ENCODE data around the gene PTGES3.
"Not testable (repeated sequence)": the region's sequence is repeated elsewhere in the genome, so short reads cannot be mapped to it uniquely, and the experiment has no call there.

PTGES3 gene

DNA sequence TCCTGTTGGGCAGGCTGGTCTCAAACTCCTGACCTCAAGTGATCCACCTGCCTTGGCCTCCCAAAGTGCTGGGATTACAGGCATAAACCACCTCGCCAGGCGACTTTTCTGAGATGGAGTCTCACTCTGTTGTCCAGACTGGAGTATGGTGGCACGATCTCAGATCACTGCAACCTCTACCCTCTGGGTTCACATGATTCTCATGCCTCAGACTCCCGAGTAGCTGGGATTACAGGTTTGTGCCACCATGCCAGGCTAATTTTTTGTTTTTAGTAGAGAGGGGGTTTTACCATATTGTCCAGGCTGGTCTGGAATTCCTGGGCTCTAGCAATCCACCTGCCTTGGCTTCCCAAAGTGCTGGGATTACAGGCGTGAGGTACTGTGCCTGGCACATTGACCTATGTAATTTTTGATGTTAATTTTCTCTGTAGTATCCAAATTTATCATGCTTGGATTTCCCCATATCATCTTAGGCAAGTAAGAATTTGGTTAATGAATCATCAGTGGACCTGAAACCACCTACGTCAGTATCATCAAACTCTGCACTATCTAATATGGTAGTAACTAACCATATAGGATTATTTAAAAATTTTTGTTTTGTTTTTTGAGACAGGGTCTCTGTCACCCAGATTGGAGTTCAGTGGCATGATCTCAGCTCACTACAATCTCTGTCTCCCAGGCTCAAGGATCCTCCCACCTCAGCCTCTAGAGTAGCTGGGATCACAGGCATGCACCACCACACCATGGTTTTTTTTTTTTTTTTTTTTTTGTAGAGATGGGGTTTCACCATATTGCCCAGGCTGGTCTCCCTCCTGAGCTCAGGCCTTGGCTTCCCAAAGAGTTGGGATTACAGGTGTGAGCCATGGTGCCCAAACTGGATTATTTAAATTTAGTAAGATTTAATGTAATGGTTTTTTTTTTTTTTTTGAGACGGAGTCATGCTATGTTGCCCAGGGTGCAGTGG, 30.4 kb downstream of the PTGES3 start:
- no peak for DNase-seq (ENCODE audit: low read depth in 2 of 2)

DNA sequence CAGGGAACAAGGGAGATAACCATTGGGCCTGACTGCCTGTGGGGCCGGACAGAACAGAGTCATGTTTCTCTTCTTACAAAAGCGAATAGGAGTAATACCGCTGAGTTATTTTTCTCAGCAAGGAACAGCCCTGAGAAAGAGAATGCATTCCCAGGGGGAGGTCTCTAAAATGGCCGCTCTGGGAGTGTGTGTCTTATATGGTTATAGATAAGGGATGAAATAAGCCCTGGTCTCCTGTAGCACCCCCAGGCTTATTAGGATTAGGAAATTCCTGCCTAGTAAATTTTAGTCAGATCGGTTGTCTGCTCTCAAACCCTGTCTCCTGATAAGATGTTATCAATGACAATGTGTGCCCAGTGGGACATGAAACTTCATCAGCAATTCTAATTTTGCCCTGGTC, 34.3 kb downstream of the PTGES3 start:
- not testable (repeated sequence) for DNase-seq (ENCODE audit: low read depth in 2 of 2)

- DNase-seq (ENCODE audit: low read depth in 2 of 2) = not testable (repeated sequence)
These were observed 40.1 kb downstream of the PTGES3 start for GRCh38 chr12:56648023-56648422.

DNA sequence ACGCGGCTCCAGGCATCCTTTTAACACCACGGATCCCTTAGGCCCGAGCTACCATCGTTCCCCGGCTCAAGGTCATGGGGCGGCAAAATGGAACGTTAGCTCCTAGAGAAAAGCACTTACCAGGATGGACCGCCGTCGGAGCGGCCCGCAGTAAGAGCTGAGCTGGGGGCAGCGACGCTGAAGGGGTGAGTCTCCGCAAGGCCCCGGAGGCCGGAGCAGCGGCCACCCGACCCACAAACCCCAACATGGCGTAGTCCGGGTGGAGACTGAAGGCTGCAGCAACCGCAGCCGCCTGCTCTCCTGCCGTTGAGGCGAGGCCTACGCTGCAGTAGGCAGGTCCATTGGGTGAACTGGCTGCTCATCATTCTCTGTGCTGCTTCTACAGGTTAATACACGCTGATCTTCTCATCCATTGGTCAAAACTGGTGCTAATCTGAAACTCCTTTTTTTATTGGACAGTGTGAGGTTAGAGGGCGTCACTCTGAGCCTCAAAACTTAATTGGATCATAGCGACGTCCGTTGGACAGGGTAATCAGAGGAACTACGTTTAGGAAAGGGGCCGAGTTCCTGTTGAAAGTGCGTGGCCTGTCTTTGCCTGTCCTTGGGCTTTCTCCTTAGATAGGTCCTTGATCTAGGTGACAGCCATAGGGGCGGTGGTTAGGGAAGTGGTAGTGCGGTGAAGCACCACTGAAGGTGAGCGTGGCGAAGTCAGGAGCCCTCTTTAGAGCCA, 42.2 kb downstream of the PTGES3 start, which contains the start of gene ATP5F1B:
TSS of gene ATP5F1B (minus strand) at position 268 of the 730 bp plus-strand sequence. CDS start at position 247, 21 bp downstream.
- DNase-seq (ENCODE audit: low read depth in 2 of 2) = peak; percentile 77 to 80

DNA sequence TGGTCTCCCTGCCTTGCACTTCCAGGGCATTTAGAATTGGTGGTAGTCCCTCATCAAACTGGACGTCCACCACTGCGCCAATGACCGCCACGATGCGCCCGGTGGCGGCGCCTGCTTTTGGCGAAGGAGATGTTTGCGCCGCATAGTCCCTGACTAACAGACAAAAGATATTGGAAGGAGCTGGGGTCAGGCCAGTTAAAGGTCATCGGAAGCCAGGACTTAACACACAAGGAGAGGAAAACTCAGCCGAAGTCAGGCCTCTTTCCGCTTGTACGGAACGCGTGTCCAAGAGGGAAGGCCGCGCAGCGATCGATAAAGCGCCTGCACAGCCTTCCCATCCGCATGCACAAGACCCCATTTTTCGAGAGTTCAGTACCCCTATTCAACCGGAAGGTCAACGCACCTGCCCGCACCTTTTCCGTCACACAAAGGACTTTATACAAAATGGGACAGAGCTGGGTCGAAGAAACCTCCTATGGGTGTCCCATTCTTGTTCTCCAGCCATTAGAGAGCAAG, 42.8 kb downstream of the PTGES3 start:
- no peak for DNase-seq (ENCODE audit: low read depth in 2 of 2)

GRCh38 chr12:56644654-56645053, 43.4 kb downstream of the PTGES3 start:
- no peak for DNase-seq (ENCODE audit: low read depth in 2 of 2)

DNA sequence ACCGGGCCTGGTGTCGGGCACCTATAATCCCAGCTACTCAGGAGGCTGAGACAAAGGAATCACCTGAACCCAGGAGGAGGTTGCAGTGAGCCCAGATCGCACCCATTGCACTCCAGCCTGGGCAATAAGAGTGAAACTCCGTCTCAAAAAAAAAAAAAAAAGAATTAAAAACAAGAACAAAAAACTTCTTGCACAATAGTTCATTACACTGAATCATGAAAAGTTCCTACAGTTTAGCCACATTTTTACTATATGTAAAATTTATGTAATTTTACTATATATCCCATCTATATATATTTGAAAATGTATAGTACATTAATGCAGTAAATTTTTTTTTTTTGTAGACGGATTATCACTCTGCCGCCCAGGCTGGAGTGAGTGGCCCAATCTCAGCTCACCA, 46.9 kb downstream of the PTGES3 start:
- no peak for DNase-seq (ENCODE audit: low read depth in 2 of 2)

- DNase-seq (ENCODE audit: low read depth in 2 of 2) = no peak
These were observed 50.5 kb downstream of the PTGES3 start for GRCh38 chr12:56637621-56638020.

DNA sequence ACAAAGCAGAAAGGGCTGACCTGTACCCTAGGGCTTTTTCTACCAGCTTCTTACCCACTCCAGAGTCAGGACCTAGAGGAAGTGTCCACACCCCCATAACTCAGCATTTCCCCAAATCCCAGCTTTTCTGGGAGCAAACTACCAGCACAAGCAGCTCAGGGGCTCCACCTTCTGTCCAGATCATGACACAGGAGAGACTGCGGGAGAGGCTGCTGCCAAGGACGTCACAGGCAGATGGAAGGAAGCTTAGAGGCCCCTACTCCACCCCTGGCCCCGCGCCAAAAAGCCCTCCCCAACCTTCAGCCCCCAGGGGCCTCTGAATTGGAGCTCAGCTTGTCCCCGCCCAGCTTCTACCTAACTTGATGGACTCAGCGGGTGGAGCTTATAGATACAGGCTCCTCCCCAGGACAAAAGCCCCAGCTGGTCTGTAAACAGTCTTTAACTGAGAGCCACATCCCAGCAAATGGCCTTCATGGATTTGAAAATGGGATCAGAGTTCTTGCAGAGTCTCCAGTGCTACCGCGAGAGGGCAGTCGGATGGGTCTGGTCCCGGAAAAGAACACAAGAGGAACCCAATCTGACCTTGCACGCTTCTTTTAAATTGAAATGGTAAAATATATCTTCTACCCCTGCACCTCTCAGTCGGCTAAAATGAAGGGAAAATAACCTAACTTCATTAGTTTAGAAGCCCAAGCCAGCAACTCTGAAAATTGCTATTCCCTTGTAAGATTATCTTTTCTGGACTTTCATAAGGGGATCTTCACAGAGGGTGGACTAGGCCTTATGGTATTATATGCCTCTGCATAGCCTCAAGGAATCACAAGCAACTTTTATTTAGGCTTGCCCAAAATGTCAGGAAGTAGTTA, 51.2 kb downstream of the PTGES3 start:
- DNase-seq (ENCODE audit: low read depth in 2 of 2) = peak; percentile 87 to 91

GRCh38 chr12:56635806-56636674, 52.0 kb downstream of the PTGES3 start:
- DNase-seq (ENCODE audit: low read depth in 2 of 2) = peak; percentile 66 to 83

GRCh38 chr12:56634837-56635791, 53.0 kb downstream of the PTGES3 start:
- peak in 1 of 2 donors; percentile 58 for DNase-seq (ENCODE audit: low read depth in 2 of 2)

DNA sequence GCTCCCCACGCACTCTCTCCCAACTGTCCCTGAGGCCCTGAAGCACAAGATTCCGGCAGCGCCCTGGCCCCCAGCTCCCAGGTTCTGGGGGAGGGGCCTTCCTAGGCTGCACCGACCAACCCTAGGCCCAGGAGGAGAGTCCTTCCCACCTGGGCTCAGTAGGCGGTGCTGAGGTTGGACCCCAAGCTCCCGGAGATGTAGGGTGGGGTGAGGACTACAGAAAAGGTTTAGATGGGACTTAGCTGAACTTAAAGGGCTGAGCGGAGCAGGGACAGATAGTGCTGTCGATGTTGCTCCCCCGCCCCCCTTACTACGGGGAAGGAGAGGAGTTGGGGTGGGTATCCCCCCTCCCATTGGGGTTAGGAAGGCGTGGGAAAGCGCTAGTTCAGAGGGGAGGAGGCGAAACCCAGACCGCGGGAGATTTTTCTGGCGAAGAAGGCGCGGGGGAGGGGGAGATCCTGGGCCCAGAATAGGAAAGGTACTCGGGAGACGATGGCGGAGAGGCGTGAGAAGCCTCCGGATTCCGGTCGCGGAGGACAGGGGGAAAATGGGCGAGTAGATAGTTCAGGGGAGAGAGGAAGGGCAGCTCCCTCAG, 53.7 kb downstream of the PTGES3 start:
- DNase-seq (ENCODE audit: low read depth in 2 of 2) = no peak

DNA sequence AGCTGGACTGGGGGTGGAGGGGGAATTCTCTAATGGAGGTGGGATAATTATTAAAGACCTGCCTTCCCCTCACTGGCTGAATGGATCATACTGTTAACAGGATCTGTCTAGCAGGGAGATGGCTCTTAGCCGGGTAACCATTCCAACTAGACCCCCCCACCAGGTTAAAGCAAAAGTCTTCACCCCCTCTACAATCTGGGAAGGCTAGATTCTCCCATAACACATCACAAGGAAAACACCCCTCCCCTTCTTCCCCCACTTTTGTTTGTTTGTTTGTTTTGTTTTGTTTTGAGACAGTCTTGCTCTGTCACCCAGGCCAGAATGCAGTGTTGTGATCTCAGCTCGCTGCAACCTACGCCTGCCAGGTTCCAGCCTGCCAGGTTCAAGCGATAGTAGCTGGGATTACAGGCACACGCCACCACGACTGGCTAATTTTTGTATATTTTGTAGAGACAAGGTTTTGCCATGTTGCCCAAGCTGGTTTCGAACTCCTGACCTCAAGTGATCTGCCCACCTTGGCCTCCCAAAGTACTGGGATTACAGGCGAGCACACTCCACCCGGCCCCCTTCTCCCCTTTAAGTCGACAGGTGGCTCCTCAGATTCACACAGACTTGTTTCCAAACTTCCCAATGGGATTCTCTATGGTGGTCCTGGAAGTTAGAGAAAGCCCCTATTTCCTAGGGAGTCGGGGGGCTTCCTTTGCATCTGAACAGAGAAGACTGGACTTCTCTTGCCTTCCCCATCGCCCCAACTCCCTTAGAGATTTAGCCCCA, 54.4 kb downstream of the PTGES3 start:
- no peak for DNase-seq (ENCODE audit: low read depth in 2 of 2)

DNA sequence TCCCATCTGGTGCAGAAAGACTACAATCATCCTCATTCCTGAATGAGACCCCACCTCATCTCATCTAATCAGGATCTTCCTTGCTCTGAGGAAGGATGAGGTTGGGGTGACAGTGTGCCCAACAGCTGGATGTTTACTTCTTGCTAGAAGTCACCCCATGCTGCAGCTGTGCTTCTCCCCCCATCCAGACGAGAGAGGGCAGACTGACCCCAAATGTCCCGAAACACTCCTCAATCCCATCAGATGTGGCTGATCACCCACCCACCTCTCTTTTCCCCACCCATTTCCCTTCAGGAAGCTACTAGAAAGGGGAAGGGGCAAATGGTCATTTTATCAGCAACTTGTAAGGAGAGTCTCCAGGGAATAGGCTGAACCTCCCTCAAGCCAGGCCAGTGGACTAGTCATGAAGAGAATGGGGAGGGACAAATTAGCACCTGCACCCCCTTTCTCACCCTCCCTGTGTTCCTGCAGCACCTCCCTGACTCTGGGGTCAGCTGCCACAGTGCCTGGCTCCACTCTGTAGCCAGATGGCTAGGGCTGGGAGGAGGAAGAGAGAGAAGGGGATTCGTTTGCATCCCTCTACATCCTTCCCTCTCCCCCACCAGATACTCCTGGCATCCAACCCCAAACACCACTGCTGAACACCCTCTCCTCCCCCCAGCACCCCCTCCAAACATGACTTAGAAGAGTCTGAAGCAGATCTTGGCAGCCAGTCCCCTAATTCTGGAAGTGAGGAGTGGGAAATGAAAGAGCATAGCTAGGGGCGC, 55.2 kb downstream of the PTGES3 start:
- no peak for DNase-seq (ENCODE audit: low read depth in 2 of 2)

DNA sequence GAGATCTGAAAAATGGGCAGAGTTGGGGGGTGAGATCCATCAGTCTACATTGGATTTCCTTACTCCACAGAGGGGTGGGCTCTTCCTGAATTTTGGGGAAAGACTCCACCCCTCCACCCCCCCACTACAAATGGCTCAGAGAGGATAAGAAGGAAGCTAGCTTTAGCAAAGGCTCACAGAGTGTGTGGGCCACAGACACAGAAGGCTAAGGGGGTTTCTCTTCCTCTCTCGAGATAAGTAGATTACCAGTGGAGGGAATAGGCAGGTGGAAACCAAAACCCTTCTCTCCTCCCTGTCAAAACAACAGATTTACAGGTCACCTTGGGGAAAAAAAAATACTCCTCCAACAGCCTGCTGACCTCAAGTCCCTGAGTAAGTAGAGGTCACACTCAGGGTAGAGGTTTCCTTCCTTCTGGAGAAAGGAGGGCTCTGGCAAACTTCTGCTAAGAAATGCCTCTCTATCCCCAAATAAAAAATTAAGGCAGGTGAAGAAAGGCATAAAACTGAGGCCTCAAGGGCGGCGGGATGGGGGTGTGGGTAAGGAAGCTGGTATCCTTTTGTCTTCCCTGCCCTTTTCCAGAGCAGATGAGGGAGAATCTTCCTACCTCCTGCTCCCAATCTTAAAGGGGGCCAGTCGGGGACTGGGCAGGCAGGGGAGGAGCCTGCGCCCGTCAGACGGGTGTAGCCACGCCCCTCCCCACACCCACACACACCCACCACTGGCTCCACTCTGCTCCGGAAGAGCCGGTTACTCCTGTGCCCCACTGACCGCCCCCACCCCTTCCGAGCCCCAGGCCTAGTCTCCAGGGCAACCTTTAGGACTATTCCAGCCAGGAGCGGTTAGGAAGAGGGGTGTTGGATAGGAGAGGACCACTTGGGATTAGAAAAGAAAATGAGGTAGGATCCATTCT, 56.0 kb downstream of the PTGES3 start:
- peak; percentile 59 to 62 for DNase-seq (ENCODE audit: low read depth in 2 of 2)

- peak; percentile 80 to 83 for DNase-seq (ENCODE audit: low read depth in 2 of 2)
These were observed 57.9 kb downstream of the PTGES3 start, which contains the start of gene BAZ2A for GRCh38 chr12:56630180-56630632. Gene BAZ2A, minus strand, starts transcription at chr12:56630326. Its CDS starts 12,796 bp downstream, at chr12:56617530.
